ENCODE measurements around the gene LUC7L. TPM values are rescaled to one million over a fixed set of nuclear protein-coding genes. Genes with fewer than 3 reads are reported as not detected.

The LUC7L gene
- total and polyA plus RNA-seq, 2 of the 8 experiments (the other 6 are each of a cell fraction or from before 2014, with no cell fraction given): 49.7 to 129 TPM

GRCh38 chr16:167122-167690 lies 62.0 kb downstream of the LUC7L start:
- Histone ChIP-seq H3K4me3 (ENCODE audit: extremely low read depth in 1 of 4, insufficient read depth in 2 of 4, low read depth in 3 of 4, low read length in 4 of 4) (peak overlapping the region in 2 of 4 experiments; percentile 14 to 59; a peak in 4 of 8 replicates), H3K4ac (replicated peaks; ENCODE audit: insufficient read length, low read depth, low read length) (no peak overlapping the region), H3K79me1 (ENCODE audit: low read depth, low read length) (no peaks in the 10 kb centered on the region), H3K23ac (ENCODE audit: insufficient read length) (no peak overlapping the region), H4K20me1 (replicated peaks in 1 of 2; ENCODE audit: control insufficient read depth in 1 of 2, insufficient read depth in 2 of 2, low read length in 2 of 2) (peaks cover 2 to 8% of the 10 kb centered on the region in 2 experiments), H2BK120ac (replicated peaks; ENCODE audit: low read depth, low read length) (no peak overlapping the region), H2AFZ (ENCODE audit: low read length) (no peak overlapping the region), H3K4me2 (ENCODE audit: insufficient read depth in 1 of 2, low read depth in 2 of 2, low read length in 2 of 2) (peak overlapping the region; percentile 64 to 78), H3K9ac (replicated peaks in 1 of 4; ENCODE audit: extremely low read depth in 1 of 4, low read depth in 3 of 4, low read length in 3 of 4) (no peak overlapping the region), H4K91ac (replicated peaks; ENCODE audit: insufficient read length, low read length) (no peak overlapping the region), H3K14ac (ENCODE audit: insufficient read length) (no peak overlapping the region), H3K18ac (ENCODE audit: extremely low read depth, low read length) (no peak overlapping the region), H2BK12ac (ENCODE audit: low read depth, low read length) (peak overlapping the region; percentile 50; the same call in 1 of the 2 replicates), H3K27me3 (replicated peaks in 1 of 4; ENCODE audit: control insufficient read depth in 3 of 4, extremely low read depth in 1 of 4, insufficient read depth in 3 of 4, low read length in 3 of 4) (peaks cover 47 to 78% (median 71%) of the 10 kb centered on the region in 4 experiments), H3K23me2 (ENCODE audit: low read depth, low read length) (peaks cover 10% of the 10 kb centered on the region; the same call in 1 of the 2 replicates), H3K27ac (ENCODE audit: low read depth, low read length) (no peak overlapping the region), H2BK5ac (ENCODE audit: low read depth, low read length) (no peak overlapping the region; the same call in 1 of the 2 replicates), H2AK5ac (ENCODE audit: low read depth, low read length) (no peak overlapping the region), H4K5ac (ENCODE audit: insufficient read length, low read depth, low read length) (no peak overlapping the region), H4K8ac (ENCODE audit: extremely low read depth, insufficient read depth, low read length) (no peak overlapping the region), H3K79me2 (ENCODE audit: control insufficient read depth in 1 of 2, insufficient read depth in 2 of 2, low read length in 2 of 2) (no peaks in the 10 kb centered on the region), H2BK20ac (ENCODE audit: low read length) (peak overlapping the region; percentile 48; the same call in 1 of the 2 replicates), H3K9me3 (ENCODE audit: insufficient read depth in 2 of 2, low read depth in 1 of 2, low read length in 1 of 2) (no peaks in the 10 kb centered on the region), H3K36me3 (ENCODE audit: control insufficient read depth in 2 of 4, insufficient read depth in 4 of 4, low read length in 3 of 4) (peaks cover 0 to 9% (median 0%) of the 10 kb centered on the region in 4 experiments; a peak in 2 of 8 replicates), H2BK15ac (ENCODE audit: low read length) (no peak overlapping the region), H3K4me1 (replicated peaks in 1 of 4; ENCODE audit: control insufficient read depth in 3 of 4, insufficient read depth in 4 of 4, low read length in 3 of 4) (peaks cover 0 to 20% (median 16%) of the 10 kb centered on the region in 4 experiments; a peak in 6 of 7 replicates), H3K56ac (replicated peaks; ENCODE audit: insufficient read length, low read depth, low read length) (no peak overlapping the region)
- ChIA-PET CTCF (ENCODE audit: partially characterized antibody) (interaction anchor here (1.0 to 5.6 kb wide), 10 partner anchors 8 to 105 kb away, joined by 3 to 24 read pairs (median 4); no protein-coding TSS in a partner anchor), POLR2A (ENCODE audit: partially characterized antibody) (interaction anchor here (1.2 to 5.0 kb wide), 3 partner anchors 10 to 14 kb away, joined by 3 to 29 read pairs (median 16); partner anchors contain the start of gene HBQ1)
- DNase-seq (ENCODE audit: low read depth in 1 of 2, low spot score in 2 of 2): no peak
- no peak for FAIRE-seq
- TF ChIP-seq CTBP2 (IDR thresholded peaks at IDR 0.05; ENCODE audit: borderline replicate concordance, insufficient read depth, insufficient read length, low read length): peak; percentile 85
- TF ChIP-seq BRCA1 (IDR thresholded peaks at IDR 0.05; ENCODE audit: low read depth, low read length): no peak
- no peak for TF ChIP-seq TCF12 (IDR thresholded peaks at IDR 0.05; ENCODE audit: low read depth, low read length)
- TF ChIP-seq JUND (IDR thresholded peaks at IDR 0.05; ENCODE audit: low read length): no peak
- 31% methylated on average over 10 of the region's 11 CpGs; no CpG with 5 or more reads in 1 of the 2 experiments for WGBS, 2 experiments (ENCODE audit: extremely low coverage in 1 of 2, insufficient coverage in 1 of 2, insufficient read length in 1 of 2, insufficient replicate concordance in 2 of 2, low coverage in 1 of 2, low lambda C conversion rate in 2 of 2, missing lambda C conversion rate in 1 of 2)
